Measurements from ENCODE around the gene RBM14. TPM values are rescaled to one million over a fixed set of nuclear protein-coding genes. Genes with fewer than 3 reads are reported as not detected.

The RBM14 gene
- total and polyA plus RNA-seq, 9 of the 15 experiments (the other 6 are each of a cell fraction or from before 2014, with no cell fraction given), result 5.5 to 131 (median 42.6) TPM

- TF ChIP-seq NR2F6 (CRISPR knock-in tag; IDR thresholded peaks at IDR 0.05) (no peak), CHD4 (IDR thresholded peaks at IDR 0.05; ENCODE audit: insufficient read depth, insufficient replicate concordance, low read depth, low read length, poor library complexity, severe bottlenecking) (no peak), GTF2F1 (IDR thresholded peaks at IDR 0.05; ENCODE audit: low read depth, low read length) (peak; percentile 42; the same call in 1 of the 2 replicates), NCOA4 (IDR thresholded peaks at IDR 0.05; ENCODE audit: partially characterized antibody) (no peak), CBX1 (IDR thresholded peaks at IDR 0.05; ENCODE audit: low read depth) (peak; percentile 59; the same call in 1 of the 2 replicates), SRSF3 (IDR thresholded peaks at IDR 0.05; ENCODE audit: insufficient read depth, low read length) (0 out of 2 replicates have a peak, but pooled peaks have one; percentile 70), ZNF780A (CRISPR knock-in tag; IDR thresholded peaks at IDR 0.05) (no peak), RBM39 (optimal IDR thresholded peaks at IDR 0.05; ENCODE audit: low read depth, low read length) (peak; percentile 53), TBL1XR1 (IDR thresholded peaks at IDR 0.05; ENCODE audit: low read length in 2 of 2) (peak in 1 of 2 experiments; percentile 17; a peak in 1 of 4 replicates), RFX1 (IDR thresholded peaks at IDR 0.05) (peak; percentile 45; the same call in 1 of the 2 replicates), VEZF1 (CRISPR knock-in tag; IDR thresholded peaks at IDR 0.05) (peak; percentile 80), TEAD4 (IDR thresholded peaks at IDR 0.05; ENCODE audit: low read length) (peak; percentile 45), TEAD4 (CRISPR knock-in tag; IDR thresholded peaks at IDR 0.05; ENCODE audit: borderline replicate concordance) (no peak), ZBED1 (IDR thresholded peaks at IDR 0.05) (peak; percentile 69), MAX (CRISPR knock-in tag; IDR thresholded peaks at IDR 0.05) (peak; percentile 77), PHB (CRISPR knock-in tag; IDR thresholded peaks at IDR 0.05) (0 out of 2 replicates have a peak, but pooled peaks have one; percentile 60), ZNF134 (CRISPR knock-in tag; conservative IDR thresholded peaks at IDR 0.05) (peak; percentile 64), ATF3 (IDR thresholded peaks at IDR 0.05) (no peak), ATF3 (CRISPR knock-in tag; conservative IDR thresholded peaks at IDR 0.05) (no peak), RCOR1 (IDR thresholded peaks at IDR 0.05; ENCODE audit: borderline replicate concordance in 1 of 2, low read depth in 2 of 2, low read length in 2 of 2) (no peak), MAFK (IDR thresholded peaks at IDR 0.05; ENCODE audit: low read length) (no peak; the same call in 1 of the 2 replicates), POLR3A (IDR thresholded peaks at IDR 0.05; ENCODE audit: borderline replicate concordance, extremely low read depth, insufficient read depth, insufficient read length) (no peak), RBM25 (IDR thresholded peaks at IDR 0.05; ENCODE audit: low read depth, low read length, severe bottlenecking) (peak; percentile 93)
- TF ChIP-seq, protein P1, sequence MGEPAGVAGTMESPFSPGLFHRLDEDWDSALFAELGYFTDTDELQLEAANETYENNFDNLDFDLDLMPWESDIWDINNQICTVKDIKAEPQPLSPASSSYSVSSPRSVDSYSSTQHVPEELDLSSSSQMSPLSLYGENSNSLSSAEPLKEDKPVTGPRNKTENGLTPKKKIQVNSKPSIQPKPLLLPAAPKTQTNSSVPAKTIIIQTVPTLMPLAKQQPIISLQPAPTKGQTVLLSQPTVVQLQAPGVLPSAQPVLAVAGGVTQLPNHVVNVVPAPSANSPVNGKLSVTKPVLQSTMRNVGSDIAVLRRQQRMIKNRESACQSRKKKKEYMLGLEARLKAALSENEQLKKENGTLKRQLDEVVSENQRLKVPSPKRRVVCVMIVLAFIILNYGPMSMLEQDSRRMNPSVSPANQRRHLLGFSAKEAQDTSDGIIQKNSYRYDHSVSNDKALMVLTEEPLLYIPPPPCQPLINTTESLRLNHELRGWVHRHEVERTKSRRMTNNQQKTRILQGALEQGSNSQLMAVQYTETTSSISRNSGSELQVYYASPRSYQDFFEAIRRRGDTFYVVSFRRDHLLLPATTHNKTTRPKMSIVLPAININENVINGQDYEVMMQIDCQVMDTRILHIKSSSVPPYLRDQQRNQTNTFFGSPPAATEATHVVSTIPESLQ (CRISPR knock-in tag; IDR thresholded peaks at IDR 0.05), result no peak
These were observed 22.0 kb downstream of the RBM14 start, which contains the start of gene RBM4 (continued) for GRCh38 chr11:66638177-66639065.

All from K562 (cell line).